Measurements from ENCODE around the gene MAFG. TPM values are rescaled to one million over a fixed set of nuclear protein-coding genes. Genes with fewer than 3 reads are reported as not detected.

MAFG gene
- total RNA-seq, 1 experiment from 2014 or later, result 29.1 TPM

DNA sequence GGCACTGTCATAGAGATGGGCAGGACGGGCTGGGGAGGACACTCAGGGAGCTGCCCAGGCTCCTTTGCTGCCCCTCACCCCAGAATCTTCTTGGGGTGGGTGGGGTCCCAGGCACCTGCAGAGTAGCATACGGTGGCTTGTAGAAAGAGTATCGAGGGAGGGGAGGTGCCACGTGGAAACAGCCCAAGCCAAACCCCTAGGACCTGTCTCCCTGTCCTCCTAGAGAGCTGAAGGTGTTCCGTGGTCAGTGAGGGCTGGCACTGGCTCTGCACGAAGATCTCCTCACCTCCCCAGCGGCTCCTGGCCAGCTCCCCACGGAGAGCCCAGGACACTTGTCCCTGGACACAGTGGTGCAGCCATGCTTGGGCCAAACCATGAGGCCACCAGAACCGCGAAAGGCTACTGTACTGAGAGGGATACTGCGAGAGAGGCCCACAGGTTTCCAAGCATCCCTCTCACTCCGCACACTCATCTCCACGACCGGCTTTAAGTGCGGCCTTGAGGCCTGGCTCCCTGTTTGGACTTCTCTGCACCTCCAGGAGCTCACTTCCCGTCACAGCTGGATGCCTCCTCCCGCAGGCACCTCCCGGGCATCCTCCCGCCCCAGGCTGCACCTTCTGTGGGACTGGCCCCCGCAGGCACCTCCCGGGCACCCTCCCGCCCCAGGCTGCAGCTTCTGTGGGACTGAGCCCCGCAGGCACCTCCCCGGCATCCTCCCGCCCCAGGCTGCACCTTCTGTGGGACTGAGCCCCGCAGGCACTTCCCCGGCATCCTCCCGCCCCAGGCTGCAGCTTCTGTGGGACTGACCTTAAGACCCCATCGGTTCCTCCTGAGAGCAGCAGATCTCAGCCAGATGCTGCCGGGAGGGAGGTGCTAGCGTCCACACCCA is 2.0 kb upstream of the MAFG start:
- TF ChIP-seq CTCF (IDR thresholded peaks at IDR 0.05; ENCODE audit: insufficient read depth in 1 of 2, low read depth in 1 of 2, low read length in 1 of 2, severe bottlenecking in 1 of 2, unreplicated experiment in 1 of 2), result no peak
- no peak overlapping the region for H3K27ac Mint-ChIP-seq (ENCODE audit: unreplicated experiment)
- H3K4me3 Mint-ChIP-seq (ENCODE audit: unreplicated experiment), result peak overlapping the region; percentile 72
- Histone ChIP-seq H3K27me3 (replicated peaks; ENCODE audit: control insufficient read depth, insufficient read depth, low read length) (no peaks in the 10 kb centered on the region), H3K4me1 (peaks cover 7% of the 10 kb centered on the region), H3K4me3 (ENCODE audit: low read depth, low read length) (peak overlapping the region; percentile 89), H3K9me3 (no peaks in the 10 kb centered on the region), H3K36me3 (ENCODE audit: control insufficient read depth, insufficient read depth, low read length) (no peaks in the 10 kb centered on the region)
- H3K27me3 Mint-ChIP-seq (ENCODE audit: insufficient read depth, unreplicated experiment), result no peaks in the 10 kb centered on the region
- ChIA-PET POLR2A (no interaction called here), CTCF (no interaction called here)
- H3K36me3 Mint-ChIP-seq (ENCODE audit: insufficient read depth, unreplicated experiment), result peaks cover 38% of the 10 kb centered on the region
- intact Hi-C loops (cut with micrococcal nuclease; ENCODE audit: unreplicated experiment), result loop anchor here (5.0 kb wide), 2 partner anchors 93 to 593 kb away; partner anchors contain the start of genes CENPX and LRRC45
- peaks cover 17% of the 10 kb centered on the region for H3K4me1 Mint-ChIP-seq (ENCODE audit: low read depth, unreplicated experiment)
- BruUV-seq (replicated peaks), result no TSS peak
- DNase-seq, result no peak
- H3K9me3 Mint-ChIP-seq (ENCODE audit: unreplicated experiment), result no peaks in the 10 kb centered on the region

DNA sequence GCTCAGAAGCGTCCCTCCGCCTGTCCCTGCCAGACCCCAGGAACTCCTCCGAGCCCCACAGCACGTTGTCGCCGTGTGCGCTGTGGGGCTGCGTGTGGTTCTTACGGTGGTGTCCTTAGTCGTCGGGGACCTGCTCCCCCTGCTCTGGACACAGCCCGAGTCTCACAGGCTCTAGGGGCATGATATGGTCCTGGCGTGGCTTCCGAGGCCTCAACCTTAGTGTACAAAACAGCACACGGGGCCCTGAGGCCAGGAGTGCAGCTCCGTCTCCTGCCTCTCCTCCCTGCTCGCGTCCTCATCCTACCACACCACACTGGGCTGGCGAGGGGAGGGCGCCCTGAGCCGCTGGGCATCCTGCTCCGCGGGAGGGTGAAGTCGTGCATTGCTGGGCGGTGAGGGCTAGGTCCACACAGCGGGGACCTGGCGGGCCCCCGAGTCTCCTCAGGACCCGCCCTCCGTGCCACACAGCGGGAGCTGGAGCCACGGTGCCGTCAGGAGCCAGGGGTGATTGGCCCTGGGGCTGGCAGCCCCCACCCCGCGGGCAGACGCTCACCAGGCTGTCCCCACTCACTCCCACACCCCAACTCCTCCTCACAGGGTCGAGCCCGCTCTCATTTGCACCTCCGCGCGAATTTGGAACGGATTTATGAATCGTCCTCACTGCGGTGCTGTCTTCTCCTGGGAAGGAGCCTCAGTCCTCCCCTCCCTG is 1.2 kb upstream of the MAFG start:
- Mint-ChIP-seq H3K27ac (ENCODE audit: unreplicated experiment) (no peak overlapping the region), H3K4me1 (ENCODE audit: low read depth, unreplicated experiment) (peaks cover 17% of the 10 kb centered on the region), H3K36me3 (ENCODE audit: insufficient read depth, unreplicated experiment) (peaks cover 31% of the 10 kb centered on the region), H3K4me3 (ENCODE audit: unreplicated experiment) (peak overlapping the region; percentile 72), H3K9me3 (ENCODE audit: unreplicated experiment) (no peaks in the 10 kb centered on the region), H3K27me3 (ENCODE audit: insufficient read depth, unreplicated experiment) (no peaks in the 10 kb centered on the region)
- no peaks in the 10 kb centered on the region for H3K27me3 ChIP-seq (replicated peaks; ENCODE audit: control insufficient read depth, insufficient read depth, low read length)
- POLR2A ChIA-PET, result interaction anchor here (0.5 to 0.8 kb wide), 2 partner anchors 15 to 454 kb away, joined by 4 to 10 read pairs; no protein-coding TSS in a partner anchor
- H3K9me3 ChIP-seq, result no peaks in the 10 kb centered on the region
- H3K36me3 ChIP-seq (ENCODE audit: control insufficient read depth, insufficient read depth, low read length), result no peaks in the 10 kb centered on the region
- intact Hi-C loops (cut with micrococcal nuclease; ENCODE audit: unreplicated experiment), result loop anchor here (5.0 kb wide), 2 partner anchors 94 to 594 kb away; partner anchors contain the start of genes CENPX and LRRC45
- peaks cover 11% of the 10 kb centered on the region for H3K4me1 ChIP-seq
- CTCF ChIA-PET, result interaction anchor here (0.6 to 2.1 kb wide), 8 partner anchors 16 to 158 kb away, joined by 3 to 10 read pairs (median 3); partner anchors contain the start of genes ANAPC11, DCXR and RAC3
- DNase-seq, result no peak
- peak overlapping the region; percentile 89 for H3K4me3 ChIP-seq (ENCODE audit: low read depth, low read length)
- TF ChIP-seq CTCF (IDR thresholded peaks at IDR 0.05; ENCODE audit: insufficient read depth in 1 of 2, low read depth in 1 of 2, low read length in 1 of 2, severe bottlenecking in 1 of 2, unreplicated experiment in 1 of 2), result no peak
- BruUV-seq (replicated peaks), result TSS peak; percentile 14

DNA sequence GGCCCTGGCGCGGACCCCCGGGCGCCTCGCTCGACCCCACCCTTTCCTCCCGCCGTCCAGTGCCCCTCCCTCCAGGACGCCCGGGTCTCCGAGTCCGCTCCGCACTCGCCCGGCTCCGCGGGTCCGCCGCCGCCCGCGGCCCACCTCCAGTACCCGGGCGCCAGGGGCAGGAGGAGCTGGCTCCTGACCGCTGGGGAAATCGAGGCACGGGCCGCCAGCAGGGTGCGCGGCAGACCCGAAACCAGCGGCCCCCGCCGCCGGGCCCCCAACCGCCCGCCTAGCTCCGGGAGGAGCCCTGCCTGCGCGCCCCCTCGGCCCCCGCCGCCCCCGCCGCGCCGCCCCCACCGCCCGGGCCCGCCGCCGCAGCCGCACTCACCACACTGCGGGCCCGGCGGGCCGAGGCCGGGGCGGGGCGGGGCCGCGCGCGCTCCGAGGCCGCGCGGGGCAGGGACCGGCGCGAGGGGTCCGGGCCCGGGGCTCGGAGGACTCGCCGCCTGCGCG is 333 bp downstream of the MAFG start:
- intact Hi-C loops (cut with micrococcal nuclease; ENCODE audit: unreplicated experiment), result loop anchor here (2.0 to 5.0 kb wide), 3 partner anchors 16 to 595 kb away; partner anchors contain the start of genes CENPX, LRRC45 and PCYT2
- BruUV-seq (replicated peaks), result no TSS peak
- Histone ChIP-seq H3K4me1 (peaks cover 14% of the 10 kb centered on the region), H3K4me3 (ENCODE audit: low read depth, low read length) (peak overlapping the region; percentile 89), H3K9me3 (no peaks in the 10 kb centered on the region), H3K36me3 (ENCODE audit: control insufficient read depth, insufficient read depth, low read length) (no peaks in the 10 kb centered on the region), H3K27me3 (replicated peaks; ENCODE audit: control insufficient read depth, insufficient read depth, low read length) (no peaks in the 10 kb centered on the region)
- Mint-ChIP-seq H3K27ac (ENCODE audit: unreplicated experiment) (peak overlapping the region; percentile 85), H3K9me3 (ENCODE audit: unreplicated experiment) (no peaks in the 10 kb centered on the region), H3K4me3 (ENCODE audit: unreplicated experiment) (peak overlapping the region; percentile 77), H3K4me1 (ENCODE audit: low read depth, unreplicated experiment) (peaks cover 22% of the 10 kb centered on the region), H3K27me3 (ENCODE audit: insufficient read depth, unreplicated experiment) (no peaks in the 10 kb centered on the region), H3K36me3 (ENCODE audit: insufficient read depth, unreplicated experiment) (peaks cover 28% of the 10 kb centered on the region)
- TF ChIP-seq CTCF (IDR thresholded peaks at IDR 0.05; ENCODE audit: insufficient read depth in 1 of 2, low read depth in 1 of 2, low read length in 1 of 2, severe bottlenecking in 1 of 2, unreplicated experiment in 1 of 2), result no peak
- ChIA-PET CTCF (interaction anchor here (0.5 to 2.1 kb wide), 11 partner anchors 10 to 120 kb away, joined by 3 to 11 read pairs (median 5); partner anchors contain the start of genes DCXR, NOTUM and PYCR1), POLR2A (interaction anchor here (0.5 to 1.7 kb wide), 6 partner anchors 10 to 96 kb away, joined by 3 to 11 read pairs (median 4); partner anchors contain the start of genes CENPX, LRRC45 and SIRT7)
- DNase-seq, result no peak
